BLaER1 (cell line): ENCODE results near the gene PDE4C.
A peak's percentile ranks its signal among the peaks of the same experiment; 100 is the strongest.

Experiments
- H3K27ac ChIP-seq: shearing (Covaris generic); formaldehyde crosslinking; 2 replicates; pipeline ENCODE4 v1.8.1; 2022
- H3K27me3 ChIP-seq: shearing (Covaris generic); formaldehyde crosslinking; 2 replicates; pipeline ENCODE4 v1.8.1; 2022
- H3K36me3 ChIP-seq: shearing (Covaris generic); formaldehyde crosslinking; 2 replicates; pipeline ENCODE4 v1.8.1; 2022
- H3K4me1 ChIP-seq: shearing (Covaris generic); formaldehyde crosslinking; 2 replicates; pipeline ENCODE4 v1.8.1; 2022
- H3K4me2 ChIP-seq: shearing (Covaris generic); formaldehyde crosslinking; 2 replicates; pipeline ENCODE4 v1.8.1; 2022
- H3K4me3 ChIP-seq: shearing (Covaris generic); formaldehyde crosslinking; 2 replicates; pipeline ENCODE4 v1.8.1; 2022
- H3K9ac ChIP-seq: shearing (Covaris generic); formaldehyde crosslinking; 2 replicates; pipeline ENCODE4 v1.8.1; 2022
- H3K9me3 ChIP-seq: shearing (Covaris generic); formaldehyde crosslinking; 2 replicates; pipeline ENCODE4 v1.8.1; 2022
- H4K20me1 ChIP-seq: shearing (Covaris generic); formaldehyde crosslinking; 2 replicates; pipeline ENCODE4 v1.8.1; 2022
- Cebpa-rat ChIP-seq: shearing (Covaris generic); IDR thresholded peaks from 2 replicates; pipeline ENCODE4 v1.8.1; 2022

The PDE4C gene

GRCh38 chr19:18203408-18203862 is 22.8 kb downstream of the PDE4C start:
- H3K36me3 ChIP-seq = peaks cover 37% of the 10 kb centered on the region
- peak overlapping the region; percentile 47; the same call in 1 of the 2 replicates for H3K27ac ChIP-seq
- H3K9me3 ChIP-seq = no peaks in the 10 kb centered on the region
- peaks cover 19% of the 10 kb centered on the region for H4K20me1 ChIP-seq
- peak overlapping the region; percentile 97 for H3K4me2 ChIP-seq
- H3K27me3 ChIP-seq = no peaks in the 10 kb centered on the region
- peaks cover 51% of the 10 kb centered on the region for H3K4me1 ChIP-seq
- H3K4me3 ChIP-seq = peak overlapping the region; percentile 79
- TF ChIP-seq Cebpa-rat = no peak
- peak overlapping the region; percentile 71 for H3K9ac ChIP-seq

GRCh38 chr19:18202778-18203407 is 23.3 kb downstream of the PDE4C start:
- Histone ChIP-seq H3K4me3 (peak overlapping the region; percentile 79), H3K27ac (no peak overlapping the region), H3K9ac (peak overlapping the region; percentile 71), H3K4me2 (peak overlapping the region; percentile 97), H3K4me1 (peaks cover 51% of the 10 kb centered on the region), H3K27me3 (no peaks in the 10 kb centered on the region), H4K20me1 (peaks cover 19% of the 10 kb centered on the region), H3K36me3 (peaks cover 42% of the 10 kb centered on the region), H3K9me3 (no peaks in the 10 kb centered on the region)
- no peak for TF ChIP-seq Cebpa-rat

GRCh38 chr19:18202397-18202777 is 23.9 kb downstream of the PDE4C start:
- H3K27ac ChIP-seq = no peak overlapping the region
- H3K36me3 ChIP-seq = peaks cover 47% of the 10 kb centered on the region
- H3K4me1 ChIP-seq = peaks cover 50% of the 10 kb centered on the region
- H3K4me2 ChIP-seq = peak overlapping the region; percentile 97
- H4K20me1 ChIP-seq = peaks cover 19% of the 10 kb centered on the region
- TF ChIP-seq Cebpa-rat = no peak
- peak overlapping the region; percentile 71 for H3K9ac ChIP-seq
- no peaks in the 10 kb centered on the region for H3K9me3 ChIP-seq
- H3K4me3 ChIP-seq = peak overlapping the region; percentile 79
- no peaks in the 10 kb centered on the region for H3K27me3 ChIP-seq

- TF ChIP-seq Cebpa-rat = no peak
- H3K4me1 ChIP-seq = peaks cover 59% of the 10 kb centered on the region
- no peak overlapping the region for H3K9ac ChIP-seq
- no peak overlapping the region for H3K4me2 ChIP-seq
- H4K20me1 ChIP-seq = peaks cover 35% of the 10 kb centered on the region
- no peak overlapping the region for H3K4me3 ChIP-seq
- H3K27ac ChIP-seq = no peak overlapping the region
- H3K9me3 ChIP-seq = no peaks in the 10 kb centered on the region
- H3K36me3 ChIP-seq = peaks cover 63% of the 10 kb centered on the region
- no peaks in the 10 kb centered on the region for H3K27me3 ChIP-seq
Measured at GRCh38 chr19:18198374-18198773, 27.9 kb downstream of the PDE4C start.

GRCh38 chr19:18197941-18198340 is 28.3 kb downstream of the PDE4C start:
- no peak overlapping the region for H3K4me2 ChIP-seq
- H3K36me3 ChIP-seq = peaks cover 63% of the 10 kb centered on the region
- no peak overlapping the region for H3K27ac ChIP-seq
- H3K27me3 ChIP-seq = no peaks in the 10 kb centered on the region
- H3K9me3 ChIP-seq = no peaks in the 10 kb centered on the region
- H4K20me1 ChIP-seq = peaks cover 36% of the 10 kb centered on the region
- no peak overlapping the region for H3K9ac ChIP-seq
- TF ChIP-seq Cebpa-rat = no peak
- H3K4me3 ChIP-seq = no peak overlapping the region
- peaks cover 56% of the 10 kb centered on the region for H3K4me1 ChIP-seq

- no peak for TF ChIP-seq Cebpa-rat
- peaks cover 49% of the 10 kb centered on the region for H3K4me1 ChIP-seq
- no peaks in the 10 kb centered on the region for H3K9me3 ChIP-seq
- no peak overlapping the region for H3K9ac ChIP-seq
- peaks cover 29% of the 10 kb centered on the region for H4K20me1 ChIP-seq
- H3K27me3 ChIP-seq = no peaks in the 10 kb centered on the region
- H3K4me3 ChIP-seq = no peak overlapping the region
- H3K27ac ChIP-seq = no peak overlapping the region
- H3K36me3 ChIP-seq = peaks cover 60% of the 10 kb centered on the region
- no peak overlapping the region for H3K4me2 ChIP-seq
Measured at GRCh38 chr19:18197306-18197705, 28.9 kb downstream of the PDE4C start.

GRCh38 chr19:18196511-18196845 is 29.8 kb downstream of the PDE4C start:
- TF ChIP-seq Cebpa-rat = no peak

GRCh38 chr19:18194554-18195238 is 31.5 kb downstream of the PDE4C start:
- Histone ChIP-seq H3K4me1 (peaks cover 47% of the 10 kb centered on the region), H3K9me3 (no peaks in the 10 kb centered on the region), H3K27ac (no peak overlapping the region), H3K9ac (no peak overlapping the region; the same call in 1 of the 2 replicates), H3K27me3 (no peaks in the 10 kb centered on the region), H4K20me1 (0 out of 2 replicates have a peak, but pooled peaks cover 18% of the 10 kb centered on the region), H3K4me3 (peak overlapping the region; percentile 85; the same call in 1 of the 2 replicates), H3K36me3 (peaks cover 39% of the 10 kb centered on the region), H3K4me2 (peak overlapping the region; percentile 99)
- TF ChIP-seq Cebpa-rat = no peak

More at GRCh38 chr19:18196511-18196845, 29.8 kb downstream of the PDE4C start:
- H3K36me3 ChIP-seq = peaks cover 52% of the 10 kb centered on the region
- no peaks in the 10 kb centered on the region for H3K27me3 ChIP-seq
- peak overlapping the region; percentile 55; the same call in 1 of the 2 replicates for H3K9ac ChIP-seq
- H4K20me1 ChIP-seq = peaks cover 21% of the 10 kb centered on the region; the same call in 1 of the 2 replicates
- no peak overlapping the region for H3K4me3 ChIP-seq
- no peaks in the 10 kb centered on the region for H3K9me3 ChIP-seq
- H3K4me2 ChIP-seq = peak overlapping the region; percentile 71
- peaks cover 47% of the 10 kb centered on the region for H3K4me1 ChIP-seq
- H3K27ac ChIP-seq = 0 out of 2 replicates have a peak overlapping the region, but pooled peaks have one; percentile 38

GRCh38 chr19:18194181-18194530 is 32.1 kb downstream of the PDE4C start:
- Histone ChIP-seq H3K4me1 (peaks cover 47% of the 10 kb centered on the region), H3K27me3 (no peaks in the 10 kb centered on the region), H3K9me3 (no peaks in the 10 kb centered on the region), H3K36me3 (peaks cover 33% of the 10 kb centered on the region), H3K27ac (no peak overlapping the region), H3K9ac (peak overlapping the region; percentile 83; the same call in 1 of the 2 replicates), H3K4me2 (peak overlapping the region; percentile 99), H3K4me3 (peak overlapping the region; percentile 85), H4K20me1 (0 out of 2 replicates have a peak, but pooled peaks cover 18% of the 10 kb centered on the region)
- no peak for TF ChIP-seq Cebpa-rat
